B cell (primary cell): ENCODE results near the gene MGAT5. TPM values are rescaled to one million over a fixed set of nuclear protein-coding genes. Genes with fewer than 3 reads are reported as not detected.
A peak's percentile ranks its signal among the peaks of the same experiment; 100 is the strongest.

Experiments
- ATAC-seq: fragments of 200-7000 bp; cut with Tn5 transposase; one replicate; pipeline ENCODE4 v1.10.0; 2021; ENCODE audit warnings: low read depth, mild to moderate bottlenecking, moderate number of reproducible peaks, moderate library complexity
- CTCF ChIA-PET: fragments of 350-600 bp; sonication (Branson Sonifier 250); formaldehyde crosslinking; loops from one replicate; lab custom pipeline; 2021; ENCODE audit warnings: antibody characterized with exemption, inconsistent platforms; lab: Charles Lee
- POLR2A ChIA-PET: fragments of 350-600 bp; sonication (Branson Sonifier 250); formaldehyde crosslinking; loops from one replicate; lab custom pipeline; 2021; ENCODE audit warnings: antibody characterized with exemption; lab: Charles Lee
- DNase-seq: peaks from one replicate; pipeline ENCODE4 v3.0.0; 2013
- H2AFZ ChIP-seq: 2 replicates; pipeline ENCODE4 v1.6.1; 2012; ENCODE audit warnings: mild to moderate bottlenecking, low read depth, low read length; ENCODE audit not compliant: insufficient read depth, poor library complexity, severe bottlenecking
- H3K27ac ChIP-seq, 2 donors: 1 replicate in 1 of 2; 2 replicates in 1 of 2; pipeline ENCODE4 v1.5.1; 2012 to 2013; ENCODE audit warnings: low read length in 2 of 2, mild to moderate bottlenecking in 2 of 2, moderate library complexity in 1 of 2
- H3K27me3 ChIP-seq, 4 experiments: fragments of 200-600 bp in 1 of 4; sonication (generic) in 1 of 4; replicated peaks in 1 of 4; 1 replicate in 2 of 4; 2 replicates in 2 of 4; pipeline versions ENCODE4 v1.6.1 to v1.7.0; 2013 to 2016; ENCODE audit warnings: low read length in 3 of 4, mild to moderate bottlenecking in 2 of 4, mixed read lengths in 1 of 4, moderate library complexity in 1 of 4; ENCODE audit not compliant: insufficient read depth in 4 of 4, control insufficient read depth in 3 of 4; ENCODE audit errors: control extremely low read depth in 1 of 4
- H3K36me3 ChIP-seq, 2 experiments: replicated peaks in 1 of 2; 1 replicate in 1 of 2; 2 replicates in 1 of 2; pipeline versions ENCODE4 v1.6.1 to v1.7.1; 2013; ENCODE audit warnings: low read length in 1 of 2; ENCODE audit not compliant: insufficient read depth in 2 of 2, control insufficient read depth in 1 of 2; ENCODE audit errors: control extremely low read depth in 1 of 2, extremely low read depth in 1 of 2
- H3K4me1 ChIP-seq, 2 donors: fragments of 200-600 bp in 1 of 2; sonication (generic) in 1 of 2; 1 replicate in 1 of 2; 2 replicates in 1 of 2; pipeline versions ENCODE4 v1.5.1 to v1.6.1; 2013 to 2017; ENCODE audit warnings: low read length in 2 of 2; ENCODE audit not compliant: control insufficient read depth in 2 of 2, insufficient read depth in 2 of 2
- H3K4me2 ChIP-seq: replicated peaks from 2 replicates; pipeline ENCODE3; 2012; ENCODE audit warnings: mild to moderate bottlenecking, low read depth, low read length; ENCODE audit not compliant: poor library complexity, severe bottlenecking
- H3K4me3 ChIP-seq, 5 experiments: fragments of 200-600 bp in 1 of 5; sonication (generic) in 1 of 5; 1 replicate in 3 of 5; 2 replicates in 2 of 5; pipeline versions ENCODE4 v1.5.1 to v1.7.0; 2011 to 2016; ENCODE audit warnings: low read length in 4 of 5, mild to moderate bottlenecking in 4 of 5, low read depth in 2 of 5, control low read depth in 1 of 5, moderate library complexity in 1 of 5; ENCODE audit not compliant: insufficient read depth in 1 of 5; ENCODE audit errors: control extremely low read depth in 1 of 5, extremely low read depth in 1 of 5
- H3K79me2 ChIP-seq: fragments of 200-600 bp; sonication (generic); one replicate; pipeline ENCODE4 v1.6.0; 2016; ENCODE audit warnings: low read length; ENCODE audit not compliant: control insufficient read depth, insufficient read depth
- H3K9ac ChIP-seq: fragments of 200-600 bp; sonication (generic); 2 replicates; pipeline ENCODE4 v1.6.1; 2017; ENCODE audit warnings: mild to moderate bottlenecking, low read length, moderate library complexity
- H3K9me3 ChIP-seq, 3 donors: one replicate each; pipeline versions ENCODE4 v1.6.1 to v1.7.1; 2013; ENCODE audit warnings: low read length in 2 of 3; ENCODE audit not compliant: control insufficient read depth in 2 of 3, insufficient read depth in 1 of 3; ENCODE audit errors: control extremely low read depth in 1 of 3
- H4K20me1 ChIP-seq: 2 replicates; pipeline ENCODE4 v1.6.0; 2012; ENCODE audit warnings: mild to moderate bottlenecking, low read length; ENCODE audit not compliant: insufficient read depth, control insufficient read depth, poor library complexity, severe bottlenecking
- H3K27ac Mint-ChIP-seq: one replicate; pipeline ENCODE4 v1.8.0; 2021; ENCODE audit warnings: mixed read lengths
- H3K27me3 Mint-ChIP-seq: one replicate; pipeline ENCODE4 v1.8.0; 2021; ENCODE audit warnings: mixed read lengths
- H3K4me1 Mint-ChIP-seq: one replicate; pipeline ENCODE4 v1.8.0; 2021; ENCODE audit warnings: mixed read lengths
- H3K4me3 Mint-ChIP-seq: one replicate; pipeline ENCODE4 v1.8.0; 2021; ENCODE audit warnings: mixed read lengths
- H3K9me3 Mint-ChIP-seq: one replicate; pipeline ENCODE4 v1.8.0; 2022; ENCODE audit warnings: mixed read lengths; ENCODE audit not compliant: insufficient read depth
- CTCF ChIP-seq: fragments of 200-600 bp; IDR thresholded peaks from one replicate; pipeline ENCODE4 v1.8.0; 2022; ENCODE audit warnings: antibody characterized with exemption, mild to moderate bottlenecking
- EZH2 ChIP-seq: IDR thresholded peaks from 2 replicates; pipeline ENCODE4 v1.6.1; 2012; ENCODE audit warnings: borderline replicate concordance, low read depth, mild to moderate bottlenecking, moderate library complexity, low read length; ENCODE audit not compliant: insufficient read depth, poor library complexity, severe bottlenecking
- WGBS: methylation state at CpG from one replicate; pipeline ENCODE4 v1.1.5; 2013; ENCODE audit warnings: missing lambda C conversion rate; ENCODE audit not compliant: insufficient coverage; 5-methylcytosine and 5-hydroxymethylcytosine counted together
- intact Hi-C: fragments of 100-400 bp; cut with micrococcal nuclease; formaldehyde crosslinking; loops from one replicate; pipeline ENCODE4 v1.10.0; 2022
- polyA plus RNA-seq: library from polyadenylated mRNA; depleted of rRNA; stranded (reverse); fragments of >200 nt; gene quantifications from 2 replicates; pipeline ENCODE4 v1.2.3, GENCODE V29; 2012
- total RNA-seq, 2 donors: library from RNA; stranded (reverse); fragments of 120-200 nt in 1 of 2; gene quantifications; 1 replicate in 1 of 2; 2 replicates in 1 of 2; pipeline versions ENCODE4 v1.2.3 to v1.2.4, GENCODE V29; 2013 to 2022

MGAT5 gene
- total and polyA plus RNA-seq, 2 donors (not counting 1 experiment from before 2014, with no cell fraction given), result 27.2 to 184 TPM

- Mint-ChIP-seq H3K27ac (no peak overlapping the region), H3K4me3 (peak overlapping the region; percentile 70), H3K9me3 (no peaks in the 10 kb centered on the region), H3K27me3 (no peaks in the 10 kb centered on the region), H3K4me1 (peaks cover 33% of the 10 kb centered on the region)
- peaks cover 100% of the 10 kb centered on the region for H3K79me2 ChIP-seq
- POLR2A ChIA-PET, result interaction anchor here (1.1 to 3.1 kb wide), 2 partner anchors 25 to 34 kb away, joined by 3 to 6 read pairs; partner anchors contain the start of gene MGAT5
- TF ChIP-seq CTCF (no peak), EZH2 (no peak)
- peak overlapping the region in 1 of 5 experiments; percentile 21 for H3K4me3 ChIP-seq
- peaks cover 95 to 100% of the 10 kb centered on the region in 2 donors for H3K4me1 ChIP-seq
- H3K27ac ChIP-seq, result peak overlapping the region; percentile 58 to 95
- H3K36me3 ChIP-seq, result peaks cover 1 to 10% of the 10 kb centered on the region in 2 experiments
- peak; percentile 37 for ATAC-seq
- no peaks in the 10 kb centered on the region for H4K20me1 ChIP-seq
- CTCF ChIA-PET, result interaction anchor here (1.2 to 1.6 kb wide), 3 partner anchors 34 to 169 kb away, joined by 3 to 6 read pairs (median 3); no protein-coding TSS in a partner anchor
- H3K9ac ChIP-seq, result peak overlapping the region; percentile 10
- H3K27me3 ChIP-seq, result no peaks in the 10 kb centered on the region
- no CpG with 5 or more reads among the region's 2 CpGs for WGBS
- H3K4me2 ChIP-seq, result peak overlapping the region; percentile 70
- intact Hi-C loops, result no loop called here
- peak overlapping the region; percentile 18 for H2AFZ ChIP-seq
- H3K9me3 ChIP-seq, result no peaks in the 10 kb centered on the region
- DNase-seq, result peak; percentile 53
Measured at GRCh38 chr2:134287323-134287722, 33.5 kb downstream of the MGAT5 start.

DNA sequence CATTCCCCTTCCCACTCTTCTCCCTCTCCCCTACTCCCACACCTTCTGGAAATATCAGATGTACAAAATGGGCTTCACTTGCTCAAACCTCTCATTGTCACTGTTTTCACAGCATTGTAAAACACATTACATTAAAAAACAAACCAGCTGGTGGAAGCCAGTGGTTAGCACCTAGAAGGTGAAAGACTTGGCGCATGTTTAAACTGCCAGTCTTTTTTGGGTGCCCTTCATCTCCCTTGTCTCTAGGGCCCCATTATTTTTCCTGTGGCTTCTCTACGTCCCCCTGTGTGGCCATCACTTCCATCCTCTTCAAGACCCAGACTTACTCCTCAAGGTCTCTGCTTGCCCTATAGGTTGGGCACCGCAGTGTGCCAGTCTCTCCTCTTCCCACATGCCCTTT, 34.9 kb downstream of the MGAT5 start:
- no peak for DNase-seq
- Histone ChIP-seq H3K27me3 (no peaks in the 10 kb centered on the region), H3K27ac (peak overlapping the region; percentile 62 to 95), H3K36me3 (peaks cover 1 to 10% of the 10 kb centered on the region in 2 experiments), H3K4me1 (peaks cover 95 to 100% of the 10 kb centered on the region in 2 donors), H2AFZ (no peak overlapping the region), H3K9ac (no peak overlapping the region), H3K4me2 (peak overlapping the region; percentile 70), H3K9me3 (no peaks in the 10 kb centered on the region), H3K4me3 (no peak overlapping the region), H3K79me2 (peaks cover 100% of the 10 kb centered on the region), H4K20me1 (no peaks in the 10 kb centered on the region)
- intact Hi-C loops, result no loop called here
- POLR2A ChIA-PET, result interaction anchor here (0.6 to 3.1 kb wide), 2 partner anchors 27 to 327 kb away, joined by 3 to 6 read pairs; no protein-coding TSS in a partner anchor
- Mint-ChIP-seq H3K4me1 (peaks cover 22% of the 10 kb centered on the region), H3K4me3 (no peak overlapping the region), H3K9me3 (no peaks in the 10 kb centered on the region), H3K27ac (no peak overlapping the region), H3K27me3 (no peaks in the 10 kb centered on the region)
- CTCF ChIA-PET, result interaction anchor here (1.0 to 1.6 kb wide), 2 partner anchors 43 to 82 kb away, joined by 3 to 6 read pairs; no protein-coding TSS in a partner anchor
- no peak for ATAC-seq
- WGBS, result 48% methylated on average over 3 of the region's 3 CpGs
- TF ChIP-seq CTCF, result no peak
- TF ChIP-seq EZH2, result no peak
